GM23248 (cell line): ENCODE results near the gene USP34. TPM values are rescaled to one million over a fixed set of nuclear protein-coding genes. Genes with fewer than 3 reads are reported as not detected.

ENCODE experiments used
- DNase-seq: peaks from one replicate; pipeline ENCODE4 v3.0.0-alpha.2; 2015
- H2AFZ ChIP-seq: fragments of 200-600 bp; sonication (generic); 2 replicates; pipeline ENCODE4 v1.6.1; 2016; ENCODE audit warnings: antibody characterized with exemption
- H3F3A ChIP-seq: fragments of 200-600 bp; sonication (generic); 2 replicates; pipeline ENCODE4 v1.6.1; 2016; ENCODE audit warnings: mild to moderate bottlenecking, antibody characterized with exemption, mixed run types; ENCODE audit not compliant: insufficient read depth
- H3K27ac ChIP-seq: fragments of 200-600 bp; sonication (generic); 2 replicates; pipeline ENCODE4 v1.5.1; 2016; ENCODE audit warnings: mild to moderate bottlenecking
- H3K27me3 ChIP-seq: fragments of 200-600 bp; sonication (generic); replicated peaks from 2 replicates; pipeline ENCODE4 v1.6.1; 2016; ENCODE audit warnings: mild to moderate bottlenecking; ENCODE audit not compliant: insufficient read depth
- H3K36me3 ChIP-seq: fragments of 200-600 bp; sonication (generic); 2 replicates; pipeline ENCODE4 v1.6.1; 2016; ENCODE audit warnings: low read depth, mild to moderate bottlenecking
- H3K4me1 ChIP-seq: fragments of 200-600 bp; sonication (generic); 2 replicates; pipeline ENCODE4 v1.6.1; 2016; ENCODE audit warnings: mild to moderate bottlenecking; ENCODE audit not compliant: insufficient read depth
- H3K4me2 ChIP-seq: fragments of 200-600 bp; sonication (generic); one replicate; pipeline ENCODE4 v1.6.1; 2016; ENCODE audit warnings: mild to moderate bottlenecking; ENCODE audit not compliant: unreplicated experiment
- H3K4me3 ChIP-seq: fragments of 200-600 bp; sonication (generic); 2 replicates; pipeline ENCODE4 v1.5.1; 2016; ENCODE audit warnings: mild to moderate bottlenecking
- H3K79me2 ChIP-seq: fragments of 200-600 bp; sonication (generic); 2 replicates; pipeline ENCODE4 v1.6.1; 2016; ENCODE audit warnings: mild to moderate bottlenecking; ENCODE audit not compliant: insufficient read depth
- H3K9ac ChIP-seq: fragments of 200-600 bp; sonication (generic); 2 replicates; pipeline ENCODE4 v1.6.1; 2016; ENCODE audit warnings: mild to moderate bottlenecking
- H3K9me2 ChIP-seq: fragments of 200-600 bp; sonication (generic); 2 replicates; pipeline ENCODE4 v1.6.1; 2016; ENCODE audit warnings: mixed run types, mild to moderate bottlenecking, moderate library complexity; ENCODE audit not compliant: insufficient read depth
- H3K9me3 ChIP-seq: fragments of 200-600 bp; sonication (generic); one replicate; pipeline ENCODE4 v1.6.1; 2017; ENCODE audit warnings: low read depth
- H4K20me1 ChIP-seq: fragments of 200-600 bp; sonication (generic); 2 replicates; pipeline ENCODE4 v1.6.0; 2016; ENCODE audit not compliant: insufficient read depth
- EZH2 ChIP-seq: fragments of 200-600 bp; sonication (generic); IDR thresholded peaks from 2 replicates; pipeline ENCODE4 v1.6.1; 2018; ENCODE audit warnings: antibody characterized with exemption, mild to moderate bottlenecking; ENCODE audit not compliant: insufficient read depth, poor library complexity, severe bottlenecking
- EZH2phosphoT487 ChIP-seq: fragments of 200-600 bp; sonication (generic); IDR thresholded peaks from 2 replicates; pipeline ENCODE4 v1.6.1; 2018; ENCODE audit warnings: antibody characterized with exemption, moderate library complexity, mild to moderate bottlenecking, low read depth; ENCODE audit not compliant: insufficient read depth
- WGBS, 2 experiments: methylation state at CpG; one replicate each; pipeline ENCODE4 v1.1.6; 2015 to 2017; ENCODE audit warnings: low lambda C conversion rate in 2 of 2, low coverage in 1 of 2; ENCODE audit errors: missing lambda C conversion rate in 2 of 2; 5-methylcytosine and 5-hydroxymethylcytosine counted together
- in situ Hi-C: fragments of 300-500 bp; cut with MboI; formaldehyde crosslinking; loops from 2 replicates; pipeline ENCODE4 v1.15.0; 2020
- polyA plus RNA-seq: library from polyadenylated mRNA; unstranded; fragments of >200 nt; fragmentation: Nextera tagmentation; extraction: Ambion mirVana; gene quantifications from 2 replicates; pipeline ENCODE4 v1.2.1, GENCODE V29; 2016
- total RNA-seq: library from RNA; depleted of rRNA; stranded (reverse); fragments of >200 nt; shearing (Covaris generic); gene quantifications from 2 replicates; pipeline ENCODE4 v1.2.3, GENCODE V29; 2014

The USP34 gene
- total and polyA plus RNA-seq, 2 experiments from 2014 or later = 34.5 to 77.6 TPM

DNA sequence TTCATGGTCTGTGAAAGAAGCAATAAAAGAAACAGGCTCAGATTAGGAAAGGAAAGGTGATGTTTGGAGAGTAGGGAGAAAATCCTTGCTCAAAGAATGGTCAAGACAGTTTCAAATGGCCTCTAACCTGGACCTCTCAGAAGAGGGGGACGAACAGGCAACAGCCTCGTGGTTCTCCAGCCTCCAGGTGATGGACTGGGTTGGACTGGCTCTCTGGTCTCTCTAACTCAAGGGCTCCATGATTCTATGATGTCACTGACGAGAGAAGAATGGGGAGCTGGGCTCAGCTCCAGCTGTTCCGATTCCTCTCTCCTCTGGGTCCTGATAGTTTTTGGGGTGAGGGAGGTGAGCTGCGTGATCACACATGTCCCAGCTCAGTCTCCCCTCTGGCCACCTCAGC lies 309.0 kb downstream of the USP34 start, which contains the start of gene C2orf74:
C2orf74 (plus strand) TSS at position 301 of the 400 bp plus-strand sequence. CDS start 327 bp downstream, outside the sequence.
- in situ Hi-C loops = no loop called here
- no peaks in the 10 kb centered on the region for H3K4me1 ChIP-seq
- H2AFZ ChIP-seq = no peak within 1 kb of the TSS
- no peak for DNase-seq
- no peaks in the 10 kb centered on the region for H3K27me3 ChIP-seq
- no peaks in the 10 kb centered on the region for H3K9me2 ChIP-seq
- no peak within 1 kb of the TSS for H3K4me2 ChIP-seq
- no peak within 1 kb of the TSS for H3K27ac ChIP-seq
- H3K4me3 ChIP-seq = no peak within 1 kb of the TSS
- H3K9me3 ChIP-seq = no peaks in the 10 kb centered on the region
- no peaks in the 10 kb centered on the region for H3F3A ChIP-seq
- WGBS, 2 experiments = 83 to 93% methylated on average over 5 of the region's 5 CpGs
- no peaks in the 10 kb centered on the region for H4K20me1 ChIP-seq
- H3K79me2 ChIP-seq = no peaks in the 10 kb centered on the region
- H3K9ac ChIP-seq = no peak within 1 kb of the TSS
- TF ChIP-seq EZH2phosphoT487 = no peak
- no peak for TF ChIP-seq EZH2
- H3K36me3 ChIP-seq = peaks cover 3% of the 10 kb centered on the region; the same call in 1 of the 2 replicates

DNA sequence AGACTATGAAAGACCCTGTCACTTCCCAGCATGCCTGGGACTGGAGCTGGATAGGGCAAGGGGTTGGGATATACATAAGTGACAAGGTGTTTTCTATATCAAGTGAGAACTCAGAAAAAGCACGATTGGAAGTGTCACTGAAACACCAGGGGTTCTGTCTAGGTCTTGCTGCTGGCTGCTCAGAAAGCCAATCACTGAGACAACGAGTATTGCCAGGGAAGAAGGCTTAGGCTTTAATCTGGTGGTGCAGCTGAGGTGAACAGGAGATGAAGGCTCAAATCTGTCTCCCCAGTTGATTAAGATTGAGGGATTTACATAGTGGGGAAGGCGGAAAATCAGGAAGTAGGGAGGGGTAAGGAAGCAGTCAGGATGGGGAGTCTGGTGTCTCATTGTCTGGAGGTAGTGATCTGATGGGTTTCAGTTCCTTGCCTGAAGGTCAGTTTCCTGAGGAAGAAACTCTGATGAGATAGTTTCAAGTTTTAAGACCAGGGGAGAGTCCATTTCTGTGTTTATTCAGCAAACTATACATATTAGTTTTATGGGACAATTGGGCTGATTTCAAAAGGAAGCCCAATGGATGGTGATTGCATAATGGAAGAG lies 312.4 kb downstream of the USP34 start:
- in situ Hi-C loops = no loop called here
- Histone ChIP-seq H3K36me3 (no peaks in the 10 kb centered on the region), H3K9me2 (no peaks in the 10 kb centered on the region), H3K4me3 (no peak overlapping the region), H4K20me1 (no peaks in the 10 kb centered on the region), H3K4me2 (no peak overlapping the region), H3K9ac (no peak overlapping the region), H2AFZ (no peak overlapping the region), H3K9me3 (no peaks in the 10 kb centered on the region), H3F3A (no peaks in the 10 kb centered on the region), H3K27ac (no peak overlapping the region), H3K79me2 (no peaks in the 10 kb centered on the region), H3K27me3 (no peaks in the 10 kb centered on the region), H3K4me1 (no peaks in the 10 kb centered on the region)
- no peak for DNase-seq
- TF ChIP-seq EZH2phosphoT487 = no peak
- no peak for TF ChIP-seq EZH2
- 80 to 81% methylated on average over 3 of the region's 3 CpGs for WGBS, 2 experiments

DNA sequence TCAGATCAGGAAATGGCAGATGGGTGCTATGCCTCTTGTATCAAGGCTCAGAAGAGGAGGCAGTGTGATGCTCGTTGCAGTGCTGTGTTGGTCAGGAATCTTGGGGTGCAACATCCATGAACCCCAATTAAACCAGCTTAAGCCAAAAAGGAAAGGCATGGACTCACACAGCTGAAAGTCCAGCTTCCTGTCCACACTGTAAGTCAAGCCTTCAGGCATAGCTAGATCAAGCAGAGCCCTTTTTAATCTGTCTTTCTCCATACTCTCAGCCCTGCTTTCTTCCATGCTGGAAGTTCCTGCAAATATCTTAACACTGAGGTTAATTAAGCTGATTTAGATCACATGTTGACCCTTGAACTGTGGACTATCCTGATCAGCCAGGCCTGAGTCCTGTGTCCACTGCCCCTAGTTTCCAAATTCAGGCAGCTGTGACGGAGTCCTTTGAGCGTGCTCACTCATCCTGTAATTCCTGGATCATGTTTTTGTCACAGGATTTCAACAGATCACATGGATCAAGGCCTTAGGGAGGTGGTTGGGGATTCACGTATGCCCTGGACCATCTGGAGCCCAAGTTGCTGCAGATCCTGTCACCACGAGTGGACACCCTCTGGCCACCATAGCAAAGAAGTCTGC lies 313.4 kb downstream of the USP34 start:
- no peak for TF ChIP-seq EZH2phosphoT487
- no peak for TF ChIP-seq EZH2
- Histone ChIP-seq H2AFZ (no peak overlapping the region), H3K9me3 (no peaks in the 10 kb centered on the region), H3F3A (no peaks in the 10 kb centered on the region), H3K27ac (no peak overlapping the region), H3K4me3 (no peak overlapping the region), H3K79me2 (no peaks in the 10 kb centered on the region), H3K9ac (no peak overlapping the region), H3K36me3 (no peaks in the 10 kb centered on the region), H3K4me1 (no peaks in the 10 kb centered on the region), H3K9me2 (no peaks in the 10 kb centered on the region), H4K20me1 (no peaks in the 10 kb centered on the region), H3K4me2 (no peak overlapping the region), H3K27me3 (no peaks in the 10 kb centered on the region)
- in situ Hi-C loops = no loop called here
- 84% methylated on average over 5 of the region's 5 CpGs for WGBS, 2 experiments
- no peak for DNase-seq

DNA sequence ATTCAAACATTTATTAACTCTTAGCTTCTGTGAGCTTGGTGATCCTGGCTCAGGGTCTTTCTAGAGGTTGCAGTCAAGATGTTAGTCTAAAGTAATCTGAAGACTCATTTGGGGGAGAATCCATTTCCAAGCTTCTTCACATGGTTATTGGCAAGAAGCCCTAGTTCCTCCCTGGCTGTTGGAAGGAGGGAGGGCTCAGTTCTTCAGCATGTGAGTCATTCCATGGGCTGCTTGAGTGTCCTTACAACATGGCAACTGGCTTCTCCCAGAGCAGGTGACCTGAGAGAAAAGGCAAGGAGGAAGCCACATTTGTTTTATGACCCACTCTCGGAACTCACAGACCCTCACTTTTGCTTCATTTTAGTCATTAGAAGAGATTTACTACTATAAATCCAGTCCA lies 319.5 kb downstream of the USP34 start:
- Histone ChIP-seq H3K27ac (no peak overlapping the region), H3K4me2 (no peak overlapping the region), H3K4me3 (no peak overlapping the region), H3K9ac (no peak overlapping the region), H3F3A (no peaks in the 10 kb centered on the region), H4K20me1 (no peaks in the 10 kb centered on the region), H3K36me3 (no peaks in the 10 kb centered on the region), H2AFZ (no peak overlapping the region), H3K27me3 (no peaks in the 10 kb centered on the region), H3K9me3 (no peaks in the 10 kb centered on the region), H3K4me1 (no peaks in the 10 kb centered on the region), H3K9me2 (no peaks in the 10 kb centered on the region), H3K79me2 (no peaks in the 10 kb centered on the region)
- in situ Hi-C loops = no loop called here
- TF ChIP-seq EZH2 (no peak), EZH2phosphoT487 (no peak)
- 89 to 100% methylated on average over 1 of the region's 1 CpG for WGBS, 2 experiments
- peak; percentile 33 for DNase-seq
